ENCODE data around the gene GALNT18.

GALNT18 gene

DNA sequence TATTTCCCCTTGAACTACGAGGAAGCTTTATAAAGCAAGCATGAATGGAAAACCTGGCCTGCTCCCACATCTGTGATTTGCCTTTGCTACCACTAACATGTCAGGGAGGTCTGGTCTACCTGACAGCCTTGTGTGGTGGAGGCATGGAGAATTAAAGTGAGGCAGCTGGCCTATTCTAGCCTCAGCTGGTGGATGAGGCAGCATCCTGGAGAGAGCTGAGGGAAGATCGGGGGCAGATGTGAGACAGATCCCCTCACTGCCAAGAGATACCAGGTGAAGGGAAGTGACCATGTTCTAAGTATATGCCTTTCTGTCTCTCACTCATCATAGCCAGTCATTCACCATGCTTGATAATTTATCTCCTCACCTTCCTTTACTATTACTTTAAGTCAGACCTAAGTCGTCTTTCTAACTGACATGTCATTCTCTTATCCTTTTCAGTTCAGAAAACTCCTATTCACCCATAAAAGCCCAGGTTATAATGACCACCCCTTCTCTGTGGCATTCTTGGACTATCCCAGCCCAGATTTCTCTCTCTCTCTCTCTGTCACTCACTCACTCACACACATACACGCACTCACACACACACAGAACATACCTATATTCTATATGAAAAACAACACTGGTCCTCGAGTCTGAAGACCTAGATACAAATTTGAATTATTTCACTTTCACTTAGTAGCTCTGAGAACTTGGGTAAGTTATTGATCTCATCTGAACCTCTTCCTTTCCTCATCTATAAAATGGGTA, 359.5 kb downstream of the GALNT18 start:
- intact Hi-C loops (cut with DNase I): no loop called here
- no peak for DNase-seq

DNA sequence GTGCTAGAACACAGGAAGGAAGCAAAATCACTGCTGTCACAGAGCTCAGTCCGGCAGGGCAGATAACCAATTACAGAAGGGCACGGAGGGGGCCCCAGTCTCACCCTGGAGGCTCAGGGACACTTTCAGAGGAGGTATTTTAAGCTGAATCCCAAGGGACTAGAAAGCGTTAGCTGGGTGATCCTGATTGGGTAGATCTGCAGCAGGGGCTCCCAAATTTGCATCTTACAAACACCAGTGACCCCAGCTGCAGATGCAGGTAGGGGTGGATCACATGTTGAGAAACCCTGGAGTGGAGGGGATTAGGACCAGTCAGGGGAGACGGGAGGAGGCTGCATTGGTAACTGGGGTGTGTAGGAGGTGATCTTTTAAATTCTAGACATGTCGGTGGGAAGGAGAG, 360.2 kb downstream of the GALNT18 start:
- intact Hi-C loops (cut with DNase I): no loop called here
- no peak for DNase-seq

DNA sequence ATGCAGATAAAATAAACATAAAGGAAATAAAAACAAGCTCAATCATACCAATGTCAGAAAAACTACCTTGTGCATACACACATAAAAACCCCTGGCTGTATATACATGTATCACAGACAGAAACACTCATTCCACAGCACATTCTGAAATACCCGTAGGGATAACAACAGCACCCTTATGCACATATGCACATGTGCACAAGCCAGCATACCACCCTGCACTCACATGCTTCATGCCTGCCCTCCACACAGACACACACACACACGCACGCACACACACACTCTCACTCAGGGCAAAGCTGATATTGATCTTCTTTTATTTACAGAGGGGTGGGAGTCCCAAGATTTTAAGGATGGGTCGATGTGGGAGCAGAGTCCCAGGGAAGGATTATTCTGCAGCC, 360.9 kb downstream of the GALNT18 start:
- DNase-seq: no peak
- intact Hi-C loops (cut with DNase I): no loop called here

DNA sequence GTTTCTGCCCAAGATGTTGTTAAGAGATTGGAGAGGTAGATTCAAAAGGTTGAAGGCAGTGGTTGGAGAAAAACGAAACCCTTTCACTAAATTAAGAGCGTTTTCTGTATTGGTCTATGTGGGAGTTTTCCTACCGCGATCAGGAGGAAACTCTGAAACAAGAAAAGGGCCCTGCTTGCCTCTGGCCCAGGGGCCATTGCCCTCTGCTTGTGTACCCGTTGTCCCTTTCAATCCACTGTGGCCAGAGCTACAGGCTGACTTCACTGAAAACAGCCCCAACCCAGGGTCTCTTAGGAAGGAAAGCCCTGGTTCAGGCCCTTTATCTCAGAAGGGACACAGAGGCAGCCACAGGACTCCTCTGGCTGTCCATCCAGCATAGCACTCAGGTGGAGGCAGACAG, 367.8 kb downstream of the GALNT18 start:
- intact Hi-C loops (cut with DNase I): no loop called here

DNA sequence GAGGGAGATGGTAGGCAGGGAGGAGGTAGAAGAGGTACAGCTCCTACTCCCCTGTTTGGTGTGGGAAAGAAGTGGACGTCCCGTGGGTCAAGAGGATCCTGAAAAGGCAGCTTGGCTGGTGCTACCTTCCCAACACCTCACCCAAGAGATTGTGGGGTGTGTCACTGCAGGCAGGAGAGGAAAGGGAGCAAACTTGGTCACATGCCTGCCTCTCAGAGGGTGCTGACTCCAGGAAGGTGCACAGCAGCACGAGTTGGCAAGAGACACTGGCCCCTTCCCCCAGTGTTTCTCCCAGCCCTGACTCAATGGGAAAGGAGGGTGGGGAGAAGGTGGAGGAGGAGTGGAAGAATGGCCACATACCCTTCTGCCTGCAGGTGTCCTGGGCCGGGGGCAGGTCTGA, 368.3 kb downstream of the GALNT18 start:
- DNase-seq: no peak

More for the DNA sequence above, 367.8 kb downstream of the GALNT18 start:
- DNase-seq: no peak

DNA sequence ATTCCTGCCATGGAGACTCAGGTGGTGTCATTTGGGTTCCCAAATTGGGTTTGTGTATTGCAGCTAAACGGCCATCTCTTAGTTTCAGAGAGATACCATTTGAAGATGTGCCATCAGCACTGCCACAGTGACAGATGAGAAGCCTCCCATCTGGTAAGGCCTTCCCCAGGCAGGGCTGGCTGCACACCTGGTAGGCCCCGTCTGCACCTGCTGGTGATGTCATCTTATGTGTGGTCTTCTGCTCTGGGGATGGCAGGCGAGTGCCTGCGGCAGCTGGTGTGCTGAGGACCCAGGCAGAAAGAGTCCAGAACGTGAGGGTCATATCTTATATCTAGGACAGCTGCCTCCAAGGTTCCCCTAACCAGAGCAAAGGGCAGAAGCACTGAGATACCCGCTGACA, 369.4 kb downstream of the GALNT18 start:
- no peak for DNase-seq
- intact Hi-C loops (cut with DNase I): no loop called here

More for the DNA sequence above, 368.3 kb downstream of the GALNT18 start:
- intact Hi-C loops (cut with DNase I): no loop called here

DNA sequence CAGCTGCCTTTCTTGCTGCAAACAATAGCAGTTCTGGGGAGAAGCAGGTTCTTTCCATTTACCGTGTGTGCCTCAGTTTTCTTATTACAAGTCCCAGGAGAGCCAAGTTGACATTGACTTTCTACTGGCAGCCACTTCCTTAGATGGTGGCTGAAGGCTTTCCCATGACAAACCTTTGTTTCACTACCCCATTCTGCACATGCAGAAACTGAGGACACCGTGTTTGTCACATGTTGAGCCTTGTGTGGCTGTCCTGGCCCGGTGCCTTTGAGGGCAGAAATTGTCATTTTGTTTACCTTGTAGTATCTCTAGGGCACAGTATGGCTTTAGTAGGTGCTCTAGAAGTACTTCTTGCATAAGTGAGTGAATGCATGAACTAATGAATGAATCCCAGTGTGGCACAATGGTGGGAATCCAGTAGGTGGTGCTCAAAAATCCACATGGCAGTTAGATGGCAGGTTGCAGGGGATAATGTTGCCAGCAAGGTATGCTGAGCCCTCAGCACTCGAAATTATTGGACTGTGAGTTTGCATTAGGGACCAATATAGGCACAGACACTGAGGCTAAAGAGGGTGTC, 370.3 kb downstream of the GALNT18 start:
- no peak for DNase-seq

DNA sequence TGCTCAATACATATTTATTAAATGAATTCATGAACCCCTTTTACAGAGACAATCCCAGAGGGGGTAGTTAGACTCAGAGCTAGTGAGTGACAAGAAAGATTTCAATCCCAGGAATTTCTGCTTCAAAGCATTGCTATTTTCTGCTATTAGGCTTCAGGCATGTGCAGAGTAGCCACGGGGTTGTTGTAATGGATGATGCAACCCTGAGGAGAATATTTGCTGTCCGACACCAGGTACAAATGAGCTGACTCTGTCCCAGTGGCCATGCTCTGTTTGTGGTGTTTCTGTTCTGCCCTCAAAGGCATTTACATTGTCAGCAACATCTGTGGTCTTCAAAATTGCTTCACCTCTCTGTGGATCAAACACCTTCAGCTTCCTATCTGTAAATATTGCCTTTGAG, 371.3 kb downstream of the GALNT18 start:
- intact Hi-C loops (cut with DNase I): no loop called here
- no peak for DNase-seq

More for the DNA sequence above, 370.3 kb downstream of the GALNT18 start:
- intact Hi-C loops (cut with DNase I): no loop called here

DNA sequence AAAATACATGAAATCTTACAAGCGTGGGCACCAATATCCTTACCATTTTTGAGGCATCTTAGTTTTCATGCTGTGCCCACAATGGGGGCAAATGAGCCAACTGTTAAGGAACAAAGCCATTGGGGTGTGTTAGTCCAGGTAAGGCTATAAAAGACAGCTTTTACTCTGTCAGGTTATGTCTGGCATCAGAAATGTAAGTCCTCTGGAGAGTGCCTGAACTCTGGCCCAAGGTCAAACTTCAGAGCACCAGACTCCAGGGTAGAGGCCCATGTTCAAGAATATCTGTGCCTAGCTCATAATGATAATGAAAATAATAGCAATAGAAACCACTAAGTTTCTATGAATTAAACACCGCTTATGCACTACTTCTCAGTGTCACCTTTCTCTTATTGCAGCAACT, 374.2 kb downstream of the GALNT18 start:
- intact Hi-C loops (cut with DNase I): no loop called here
- DNase-seq: no peak

DNA sequence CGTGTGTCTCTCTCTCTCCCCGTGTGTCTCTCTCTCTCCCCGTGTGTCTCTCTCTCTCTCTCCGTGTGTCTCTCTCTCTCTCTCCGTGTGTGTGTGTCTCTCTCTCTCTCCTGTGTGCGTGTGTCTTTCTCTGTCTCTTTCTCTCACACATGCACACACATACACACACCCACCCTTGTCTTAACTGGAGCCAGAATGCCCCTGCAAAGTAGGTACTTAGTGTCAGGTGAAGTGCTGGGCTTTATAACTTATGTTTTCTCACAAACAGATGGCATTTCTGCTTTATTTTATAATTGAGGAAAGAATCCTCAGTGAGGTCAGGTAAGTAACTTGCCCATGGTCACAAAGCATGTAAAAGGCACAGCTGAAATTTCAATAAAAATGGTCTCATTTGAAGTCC, 374.7 kb downstream of the GALNT18 start:
- intact Hi-C loops (cut with DNase I): no loop called here
- no peak for DNase-seq

DNA sequence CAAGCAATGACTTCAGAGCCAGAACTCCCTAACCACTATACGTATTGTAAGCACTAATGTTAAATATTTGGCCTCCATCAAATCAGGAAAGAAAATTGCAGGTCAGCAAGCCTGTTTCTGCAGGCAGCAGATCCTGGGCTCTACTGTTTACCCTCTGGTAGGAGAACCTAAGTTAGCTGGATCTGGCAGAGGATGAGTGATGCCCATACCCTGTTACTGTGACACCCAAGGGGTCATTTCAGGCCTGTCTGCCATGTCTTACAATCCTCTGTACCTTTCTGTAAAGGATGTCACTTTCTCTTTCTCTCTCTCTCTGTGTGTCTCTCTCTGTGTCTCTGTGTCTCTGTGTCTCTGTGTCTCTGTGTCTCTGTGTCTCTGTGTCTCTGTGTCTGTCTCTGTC, 375.6 kb downstream of the GALNT18 start:
- intact Hi-C loops (cut with DNase I): no loop called here
- no peak for DNase-seq

DNA sequence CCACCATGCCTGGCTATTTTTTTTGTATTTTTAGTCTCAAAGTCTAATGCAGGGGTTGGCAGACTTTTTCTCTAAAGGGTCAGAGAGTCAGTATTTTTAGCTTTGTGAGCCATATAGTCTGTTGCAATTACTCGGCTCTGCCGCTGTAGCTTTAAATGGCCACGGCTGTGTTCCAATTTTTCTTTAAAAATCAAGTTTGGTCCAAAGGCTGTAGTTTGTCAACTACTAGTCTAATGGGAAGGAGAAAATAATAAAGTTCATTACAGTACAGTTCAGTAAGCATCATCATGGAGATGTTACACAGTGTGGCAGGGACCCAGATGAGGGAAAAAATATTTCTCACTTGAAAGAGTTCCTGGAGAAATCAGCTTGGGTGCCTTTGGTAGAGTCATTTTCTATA, 376.4 kb downstream of the GALNT18 start:
- intact Hi-C loops (cut with DNase I): no loop called here
- DNase-seq: no peak

DNA sequence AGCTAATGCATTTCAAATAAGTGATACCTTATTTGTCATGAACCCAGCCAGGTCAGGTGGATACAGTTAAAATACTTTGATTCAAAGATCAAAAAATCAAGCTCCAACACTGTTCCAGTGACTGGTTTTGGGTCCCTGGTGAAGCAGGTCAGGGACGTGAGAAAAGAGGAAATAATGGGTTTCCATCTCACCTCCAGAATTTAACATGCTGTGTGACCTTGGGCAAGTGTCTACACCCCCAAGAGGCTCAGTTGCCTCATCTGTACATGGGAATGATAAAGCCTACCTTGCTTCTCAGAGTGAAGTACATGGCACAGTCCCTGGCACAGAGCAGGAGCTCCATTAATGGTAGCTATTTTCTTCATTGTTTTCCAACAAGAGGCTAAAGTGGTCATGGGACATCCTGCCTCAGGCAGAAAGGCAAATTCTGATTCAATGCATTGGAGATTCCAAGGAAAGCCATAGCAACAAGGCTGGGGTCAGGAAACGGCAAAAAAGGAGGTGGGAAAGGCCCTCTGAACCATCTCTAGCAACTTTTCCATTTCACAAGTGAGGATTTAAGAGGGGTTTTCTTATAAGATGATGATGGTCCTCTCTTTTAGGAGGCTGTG, 377.2 kb downstream of the GALNT18 start:
- intact Hi-C loops (cut with DNase I): no loop called here
- DNase-seq: no peak

DNA sequence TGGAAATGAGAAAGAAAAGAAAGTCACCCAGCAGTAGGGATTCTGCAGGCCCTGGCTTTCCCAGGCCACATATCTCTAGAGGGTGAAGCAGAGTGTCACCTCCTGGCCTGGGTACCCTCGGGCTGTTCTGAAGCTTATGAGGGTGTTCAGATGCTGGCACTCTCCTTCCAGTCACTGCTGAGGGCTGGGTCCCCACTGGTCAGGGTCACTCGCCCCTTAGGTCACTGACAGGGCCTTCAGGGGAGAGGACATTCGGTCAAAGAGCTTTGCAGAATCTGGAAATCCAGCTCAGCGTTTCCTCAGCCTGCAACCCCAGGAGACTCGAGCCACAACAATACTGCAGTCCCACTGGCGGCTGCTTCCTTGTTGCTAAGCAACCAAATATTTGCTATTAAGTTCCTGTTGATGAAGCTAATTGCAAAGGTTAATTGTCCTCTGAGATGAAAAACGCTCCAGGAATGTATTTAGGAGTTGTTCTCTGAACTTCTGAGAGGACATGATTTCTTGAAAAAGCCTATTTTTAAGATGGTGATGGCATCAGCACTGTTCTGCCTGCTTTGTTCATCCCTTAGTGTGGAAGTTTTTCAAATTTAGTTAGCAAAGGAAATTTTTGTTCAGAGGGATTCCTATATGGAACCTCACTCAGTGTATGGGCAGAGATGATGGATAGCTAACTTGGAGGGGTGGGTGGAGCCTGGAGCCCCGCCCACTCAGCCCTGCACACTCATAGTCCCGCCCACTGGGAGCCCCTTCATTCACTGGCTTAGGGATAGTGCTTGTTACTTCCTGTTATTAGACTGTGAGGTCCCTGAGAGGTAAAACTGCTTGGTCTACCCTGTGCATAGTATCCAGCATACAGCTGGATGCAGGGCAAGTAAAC, 378.0 kb downstream of the GALNT18 start:
- peak in 1 of 42 donors; percentile 16 for DNase-seq
- intact Hi-C loops (cut with DNase I): no loop called here

DNA sequence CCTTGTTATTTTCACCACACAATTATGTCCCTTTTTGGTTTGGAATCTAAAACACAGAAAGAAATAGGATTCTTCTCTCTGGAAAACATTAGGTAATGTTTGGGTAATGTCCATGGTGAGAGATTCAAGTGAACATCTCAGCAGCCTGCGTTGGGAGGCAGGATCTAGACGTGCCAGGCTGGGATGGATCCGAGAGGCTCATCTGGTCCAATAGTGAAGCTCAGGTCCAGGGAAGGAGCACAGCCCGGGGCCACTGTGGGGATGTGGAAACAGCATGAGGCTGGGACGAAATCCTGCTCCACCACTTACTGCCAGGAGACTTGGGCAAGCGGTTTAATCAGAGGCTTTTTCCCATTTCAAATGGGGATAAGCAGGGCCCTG, 378.6 kb downstream of the GALNT18 start:
- DNase-seq: no peak
- intact Hi-C loops (cut with DNase I): no loop called here

DNA sequence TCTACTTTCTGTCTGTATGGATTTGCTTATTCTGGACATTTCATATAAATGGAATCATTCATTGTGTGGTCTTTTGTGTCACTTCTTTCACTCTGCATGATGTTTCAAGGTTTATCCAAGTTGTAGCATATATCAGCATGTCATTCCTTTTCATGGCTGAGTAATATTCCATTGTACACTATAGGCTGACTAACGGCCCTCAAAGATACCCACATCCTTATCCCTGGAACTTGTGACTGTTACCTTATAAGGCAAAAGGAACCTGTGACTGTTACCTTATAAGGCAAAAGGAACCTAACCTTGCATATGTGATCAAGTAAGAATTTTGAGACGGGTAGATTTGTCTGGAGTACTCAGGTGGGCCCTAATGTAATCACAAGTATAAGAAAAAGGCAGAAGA, 380.5 kb downstream of the GALNT18 start:
- no peak for DNase-seq
- intact Hi-C loops (cut with DNase I): no loop called here

DNA sequence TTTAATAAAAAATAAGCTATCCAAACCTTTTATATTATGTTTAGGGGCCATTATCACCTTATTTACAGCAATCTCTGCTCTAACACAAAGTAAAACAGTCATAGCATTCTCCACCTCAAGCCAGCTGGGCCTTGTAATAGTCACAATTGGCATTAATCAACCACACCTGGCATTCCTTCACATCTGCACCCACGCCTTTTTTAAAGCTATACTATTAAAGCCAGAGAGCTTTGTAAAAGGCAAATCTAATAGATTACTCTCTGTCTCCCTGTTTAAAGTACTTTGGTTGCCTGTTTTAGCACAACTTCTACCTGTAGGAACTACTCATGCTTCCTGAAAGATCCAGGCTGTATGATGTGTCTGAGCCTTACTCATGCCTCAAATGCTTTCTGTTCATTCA, 381.8 kb downstream of the GALNT18 start:
- no peak for DNase-seq
- intact Hi-C loops (cut with DNase I): no loop called here

DNA sequence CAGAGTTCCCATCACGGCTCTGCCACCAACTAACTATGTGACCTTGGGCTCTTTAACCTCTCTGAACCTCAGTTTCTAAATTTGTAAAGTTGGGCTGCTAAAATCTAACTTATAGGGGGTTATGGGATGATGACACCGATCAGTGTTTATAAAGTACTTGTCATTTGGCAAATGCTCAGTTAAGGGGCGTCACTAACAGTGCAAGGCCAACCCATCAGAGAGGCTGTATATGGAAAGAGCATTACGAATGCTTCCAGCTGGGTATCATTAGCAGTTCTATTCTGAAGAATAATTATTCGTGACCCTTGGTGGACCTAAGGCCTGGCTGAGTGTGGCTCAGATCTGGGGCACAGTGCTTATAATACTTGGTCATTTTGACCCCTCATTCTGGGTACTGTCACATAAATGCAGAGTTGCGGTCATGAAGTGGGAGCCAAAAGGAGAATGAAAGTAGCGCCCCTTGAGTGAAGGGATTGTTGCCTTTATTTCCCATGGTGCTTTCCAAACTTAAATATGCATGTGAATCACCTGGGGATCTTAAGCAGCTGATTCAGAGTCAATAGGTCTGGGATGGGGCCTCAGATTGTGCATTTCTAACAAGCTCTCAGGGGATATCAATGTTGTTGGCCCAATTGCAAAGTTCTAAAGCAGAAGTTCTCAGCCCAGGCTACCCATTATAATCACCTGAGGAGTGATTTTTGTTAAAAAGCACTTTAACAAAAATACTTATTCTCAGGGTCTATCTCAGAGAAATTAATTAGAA, 384.6 kb downstream of the GALNT18 start:
- intact Hi-C loops (cut with DNase I): no loop called here
- DNase-seq: no peak

DNA sequence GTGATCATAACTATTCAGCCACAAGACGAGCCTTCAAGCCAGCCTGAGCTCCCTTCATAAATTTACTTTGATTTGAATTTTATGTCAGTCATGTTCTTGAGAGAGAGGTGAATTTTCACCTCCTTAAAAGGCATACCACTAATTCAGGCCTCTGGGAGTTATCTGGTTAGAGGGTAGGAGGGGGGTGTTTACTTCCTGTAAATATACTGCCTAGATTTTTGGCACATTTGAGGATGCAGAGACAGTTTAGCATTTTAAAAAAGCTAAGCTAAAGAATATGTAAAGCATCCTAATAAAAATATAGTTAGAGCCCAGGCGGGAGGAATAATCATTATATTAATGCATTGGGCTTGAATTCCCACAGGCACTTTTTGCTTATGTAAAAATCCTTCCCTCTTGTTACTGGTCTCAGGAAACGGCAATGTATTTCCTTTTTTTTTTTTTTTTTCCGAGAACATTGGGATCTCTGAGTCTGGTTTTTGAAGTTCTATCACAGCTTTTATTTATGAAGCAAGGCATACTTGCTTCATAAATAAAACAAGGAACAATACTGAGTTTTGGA, 385.2 kb downstream of the GALNT18 start:
- no peak for DNase-seq
- intact Hi-C loops (cut with DNase I): no loop called here
